HG03135 (cell line): ENCODE results near the gene FRMD4A.

Experiments used
- ATAC-seq: cut with Tn5 transposase; IDR thresholded peaks from one replicate; pipeline ENCODE4 v1.9.1; 2021; ENCODE audit warnings: mild to moderate bottlenecking, moderate library complexity; ENCODE audit not compliant: unreplicated experiment

FRMD4A gene

GRCh38 chr10:14296065-14296709 lies 34.5 kb downstream of the FRMD4A start:
- ATAC-seq = no peak

GRCh38 chr10:14294347-14295059 lies 36.2 kb downstream of the FRMD4A start:
- no peak for ATAC-seq

GRCh38 chr10:14293526-14293925 lies 37.2 kb downstream of the FRMD4A start:
- no peak for ATAC-seq

GRCh38 chr10:14291296-14291695 lies 39.4 kb downstream of the FRMD4A start:
- ATAC-seq = no peak

DNA sequence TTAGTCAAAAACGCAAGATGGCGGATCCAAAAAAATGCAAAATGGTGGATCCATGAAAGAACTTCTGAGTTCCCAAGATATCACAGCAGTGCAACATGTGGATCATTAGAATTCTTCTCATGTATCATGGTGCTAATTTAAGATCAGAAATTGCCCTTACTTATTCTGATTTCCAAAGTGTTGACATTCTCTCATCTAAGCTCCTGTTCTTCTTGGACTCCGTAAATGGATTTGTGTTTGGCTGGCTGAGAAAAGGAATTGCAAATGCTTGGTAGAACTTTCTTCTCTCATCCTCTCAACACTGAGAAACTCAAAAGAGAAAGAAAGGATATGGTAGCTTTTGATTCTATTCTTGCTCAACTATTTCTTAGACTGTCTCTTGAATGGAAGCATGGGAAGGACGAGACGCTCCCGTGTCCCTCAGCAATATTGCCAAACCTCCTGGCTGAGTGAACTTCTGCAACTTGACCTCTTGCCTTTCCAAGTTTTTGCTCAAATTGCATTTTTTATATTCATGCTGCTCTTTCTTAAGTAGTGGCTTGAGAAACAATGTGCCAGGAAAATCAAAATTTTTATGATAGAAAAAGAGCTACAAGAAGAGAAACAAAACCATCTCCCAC lies 44.7 kb downstream of the FRMD4A start:
- ATAC-seq = no peak

- ATAC-seq = no peak
These were observed 48.4 kb downstream of the FRMD4A start for GRCh38 chr10:14282276-14282675.

GRCh38 chr10:14278533-14278932 lies 52.2 kb downstream of the FRMD4A start:
- ATAC-seq = no peak

DNA sequence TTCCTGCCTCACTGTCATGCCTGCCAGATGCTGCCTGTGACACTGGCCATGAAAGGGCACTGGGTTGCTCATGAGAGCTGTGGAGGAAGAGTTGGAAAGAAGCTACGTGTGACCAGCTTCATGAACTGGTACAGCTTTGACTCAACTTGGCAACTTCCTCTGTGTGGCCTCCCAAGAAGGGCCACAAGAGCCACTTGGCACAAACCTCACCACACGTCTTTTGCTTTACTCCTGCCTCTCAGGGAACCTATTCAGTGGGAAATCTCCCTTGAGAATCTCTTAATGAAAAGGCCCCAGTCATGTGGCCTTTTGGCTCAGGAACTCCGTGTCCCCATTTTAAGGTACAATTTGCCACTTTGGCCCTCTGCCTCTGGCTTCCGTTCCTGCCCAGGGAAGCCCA lies 54.5 kb downstream of the FRMD4A start:
- ATAC-seq = no peak

- no peak for ATAC-seq
These were observed 59.1 kb downstream of the FRMD4A start for GRCh38 chr10:14271621-14272020.

GRCh38 chr10:14270370-14270769 lies 60.4 kb downstream of the FRMD4A start:
- no peak for ATAC-seq

- no peak for ATAC-seq
These were observed 65.0 kb downstream of the FRMD4A start for GRCh38 chr10:14265709-14266108.

DNA sequence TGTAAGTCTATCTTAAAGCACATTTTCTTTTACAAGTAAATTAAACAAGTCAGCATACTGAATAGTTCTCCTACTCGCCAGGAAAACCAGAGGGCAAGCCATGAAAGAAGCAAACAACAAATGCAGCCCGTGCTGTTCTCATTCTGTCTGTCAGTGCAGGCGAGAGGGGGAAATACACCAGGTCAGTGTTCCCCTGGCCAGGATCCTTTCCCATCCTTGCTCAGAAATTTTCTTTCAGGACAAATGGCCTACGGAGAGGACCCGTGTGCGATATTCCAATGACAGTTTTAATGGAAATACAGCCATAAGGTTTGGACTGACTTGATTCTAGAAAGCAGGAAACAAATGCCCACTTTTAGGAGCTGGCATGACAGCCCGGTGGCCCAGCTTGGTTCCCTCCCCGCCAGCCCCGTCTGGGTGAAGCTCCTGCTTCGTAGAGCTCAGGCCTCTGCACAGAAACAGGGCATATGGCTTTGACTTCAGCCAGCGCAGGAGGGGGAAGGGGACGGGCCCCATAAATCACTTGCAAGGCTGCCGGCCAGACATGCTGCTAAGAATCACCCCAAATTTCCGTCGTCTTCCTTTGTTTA lies 67.8 kb downstream of the FRMD4A start:
- ATAC-seq = no peak

GRCh38 chr10:14261336-14261735 lies 69.4 kb downstream of the FRMD4A start:
- no peak for ATAC-seq

- no peak for ATAC-seq
These were observed 70.8 kb downstream of the FRMD4A start for GRCh38 chr10:14259696-14260566.

DNA sequence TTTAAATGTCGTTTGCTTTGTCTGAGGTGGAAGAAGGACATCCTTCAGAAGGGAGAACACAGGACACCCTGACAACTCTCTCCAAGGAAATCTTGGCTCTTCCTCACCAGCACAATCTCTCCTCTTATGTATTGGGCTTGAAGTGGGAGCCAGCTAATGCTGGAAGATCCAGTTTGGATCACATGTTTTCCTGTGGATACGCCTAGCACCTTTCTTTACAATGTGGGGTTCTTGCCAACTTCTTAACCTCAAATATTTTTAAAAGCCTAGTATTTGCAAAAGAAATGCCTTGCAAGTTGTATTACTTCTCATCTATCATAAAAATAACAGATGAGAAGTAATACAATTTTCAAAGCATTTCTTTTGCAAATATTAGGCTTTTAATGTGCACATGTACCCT lies 76.4 kb downstream of the FRMD4A start:
- ATAC-seq = no peak

DNA sequence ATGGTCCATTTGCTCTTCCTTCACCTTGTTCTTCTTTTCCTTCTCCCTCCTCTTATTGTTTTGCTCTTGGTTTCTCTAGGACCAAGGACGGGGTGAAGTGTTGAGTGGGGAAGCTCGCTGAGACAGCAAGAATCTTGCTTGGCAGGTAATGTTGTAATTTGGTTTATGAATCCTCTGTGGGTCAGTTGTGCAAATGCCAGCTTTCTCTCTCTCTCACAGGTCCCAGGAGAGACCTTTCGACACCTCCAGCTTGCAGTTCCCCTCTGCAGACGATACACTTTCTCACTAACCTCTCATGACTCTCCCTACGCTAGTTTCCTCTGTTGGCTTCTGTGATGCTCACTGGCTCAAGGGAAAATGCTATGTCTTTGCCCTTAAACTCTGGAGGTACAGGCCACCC lies 77.0 kb downstream of the FRMD4A start:
- no peak for ATAC-seq

DNA sequence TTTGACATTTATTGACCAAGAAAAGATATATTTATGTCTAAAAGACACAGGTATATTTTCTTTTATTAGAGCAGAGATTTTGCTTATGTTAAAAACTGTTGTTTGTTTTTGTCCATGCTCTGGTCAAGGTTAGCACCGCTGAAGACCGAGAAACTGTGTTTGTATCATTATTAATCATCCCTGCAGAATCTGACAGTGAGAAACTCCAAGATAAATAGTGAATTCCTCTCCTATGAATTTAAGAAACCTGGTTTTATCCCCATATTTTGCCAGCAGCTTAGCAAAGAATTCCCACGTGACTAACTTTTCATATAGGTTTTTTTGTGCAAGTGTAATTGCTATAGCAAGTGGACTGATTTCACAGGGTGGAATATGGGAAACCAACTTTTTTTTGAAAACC lies 77.6 kb downstream of the FRMD4A start:
- ATAC-seq = no peak

DNA sequence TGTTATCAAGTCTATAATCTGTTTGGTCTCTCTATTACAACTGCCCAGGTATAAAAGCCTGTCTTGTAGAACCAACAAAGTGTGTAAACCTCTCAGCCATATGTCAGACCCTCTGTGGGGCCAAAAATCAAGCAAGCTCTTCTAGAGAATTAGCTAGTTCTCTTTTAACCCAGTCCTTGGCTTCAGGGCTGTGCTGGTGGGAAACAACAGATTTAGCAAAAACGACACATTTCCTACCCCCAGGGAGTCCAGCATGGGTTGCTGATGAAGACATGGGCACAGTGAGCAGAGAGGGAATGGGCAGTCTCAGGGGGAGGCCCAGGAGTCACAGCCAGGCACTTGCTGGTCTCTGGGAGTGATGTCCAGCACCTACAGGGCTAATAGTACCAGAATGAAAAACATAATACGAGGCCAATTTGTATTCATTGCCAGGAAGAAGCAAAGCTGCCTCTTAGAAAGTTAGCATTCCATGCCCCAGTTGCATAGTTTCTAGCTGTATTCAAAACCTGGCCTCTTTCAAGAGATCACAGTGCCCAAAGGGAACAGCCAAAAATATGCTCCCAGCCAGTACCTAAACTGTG lies 80.1 kb downstream of the FRMD4A start:
- ATAC-seq = no peak

- no peak for ATAC-seq
These were observed 83.2 kb downstream of the FRMD4A start for GRCh38 chr10:14247377-14248116.

DNA sequence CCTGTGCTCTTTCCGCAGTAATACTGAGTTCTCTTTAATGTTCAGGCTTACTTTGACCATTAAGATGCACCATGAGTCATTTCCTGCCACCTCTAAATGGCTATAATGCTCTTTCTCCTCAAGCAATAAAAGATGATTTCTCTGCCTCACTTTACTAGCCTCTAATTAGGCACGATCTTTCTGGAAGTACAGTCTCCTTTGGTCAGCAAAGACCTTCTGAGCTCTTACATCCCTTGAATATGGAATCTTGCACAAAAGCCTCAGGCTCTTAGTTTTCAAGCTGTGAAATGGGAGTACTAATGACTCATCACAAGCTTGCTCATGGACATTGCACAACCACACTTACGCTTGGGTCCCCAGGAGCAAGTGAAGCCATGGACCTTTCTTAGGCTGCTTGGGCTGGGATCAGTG lies 85.9 kb downstream of the FRMD4A start:
- no peak for ATAC-seq
